Osteocyte (in vitro differentiated cells): ENCODE results near the gene FNDC3B. TPM values are rescaled to one million over a fixed set of nuclear protein-coding genes. Genes with fewer than 3 reads are reported as not detected.

ENCODE experiments used
- DNase-seq: peaks from one replicate; pipeline ENCODE4 v3.0.0; 2021; ENCODE audit warnings: mixed read lengths; ENCODE audit not compliant: unreplicated experiment; ENCODE audit errors: extremely low spot score
- H3K27ac Mint-ChIP-seq: one replicate; pipeline ENCODE4 v1.8.0; 2021; ENCODE audit warnings: mild to moderate bottlenecking, mixed read lengths; ENCODE audit not compliant: unreplicated experiment
- H3K27me3 Mint-ChIP-seq: one replicate; pipeline ENCODE4 v1.8.0; 2021; ENCODE audit warnings: mixed read lengths; ENCODE audit not compliant: unreplicated experiment
- H3K36me3 Mint-ChIP-seq: one replicate; pipeline ENCODE4 v1.8.0; 2021; ENCODE audit warnings: mixed read lengths; ENCODE audit not compliant: unreplicated experiment
- H3K4me1 Mint-ChIP-seq: one replicate; pipeline ENCODE4 v1.8.0; 2021; ENCODE audit warnings: mixed read lengths; ENCODE audit not compliant: unreplicated experiment
- H3K4me3 Mint-ChIP-seq: one replicate; pipeline ENCODE4 v1.8.0; 2021; ENCODE audit warnings: mild to moderate bottlenecking, moderate library complexity, mixed read lengths; ENCODE audit not compliant: unreplicated experiment
- H3K9me3 Mint-ChIP-seq: one replicate; pipeline ENCODE4 v1.8.0; 2021; ENCODE audit warnings: mixed read lengths; ENCODE audit not compliant: unreplicated experiment
- total RNA-seq: library from RNA; stranded (reverse); gene quantifications from 2 replicates; pipeline ENCODE4 v1.2.1, GENCODE V29; 2021
- TF ChIP-seq, protein P1 (sequence below): fragments of 200-600 bp; sonication (generic); IDR thresholded peaks from 2 replicates; pipeline ENCODE4 v1.5.0; 2021; ENCODE audit warnings: antibody characterized with exemption, mild to moderate bottlenecking, moderate library complexity

FNDC3B gene
- total RNA-seq, 1 donor from 2014 or later, result 240 TPM

DNA sequence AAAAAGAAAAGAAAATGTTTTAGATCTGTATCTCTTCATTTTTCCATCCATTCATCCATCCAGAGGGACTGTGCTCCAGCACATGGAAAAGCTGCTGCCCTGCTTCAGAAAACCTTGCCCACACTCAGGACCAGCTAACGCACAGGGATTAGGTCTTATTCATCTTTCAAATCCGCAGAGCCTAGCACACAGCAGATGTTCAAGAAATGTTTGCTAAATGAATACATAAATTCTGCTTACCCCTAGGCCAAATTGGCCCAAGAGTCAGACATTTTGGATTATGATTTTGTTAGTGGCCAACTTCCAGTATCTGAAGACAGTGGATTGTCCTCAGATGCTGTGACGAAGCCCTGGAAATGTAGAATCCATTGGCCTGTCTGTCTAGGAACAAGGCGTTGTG, 337.5 kb downstream of the FNDC3B start:
- no peak for DNase-seq
- Mint-ChIP-seq H3K9me3 (peaks cover 4% of the 10 kb centered on the region), H3K27ac (no peak overlapping the region), H3K27me3 (no peaks in the 10 kb centered on the region), H3K36me3 (peaks cover 79% of the 10 kb centered on the region), H3K4me3 (no peak overlapping the region), H3K4me1 (no peaks in the 10 kb centered on the region)
- TF ChIP-seq, protein P1, sequence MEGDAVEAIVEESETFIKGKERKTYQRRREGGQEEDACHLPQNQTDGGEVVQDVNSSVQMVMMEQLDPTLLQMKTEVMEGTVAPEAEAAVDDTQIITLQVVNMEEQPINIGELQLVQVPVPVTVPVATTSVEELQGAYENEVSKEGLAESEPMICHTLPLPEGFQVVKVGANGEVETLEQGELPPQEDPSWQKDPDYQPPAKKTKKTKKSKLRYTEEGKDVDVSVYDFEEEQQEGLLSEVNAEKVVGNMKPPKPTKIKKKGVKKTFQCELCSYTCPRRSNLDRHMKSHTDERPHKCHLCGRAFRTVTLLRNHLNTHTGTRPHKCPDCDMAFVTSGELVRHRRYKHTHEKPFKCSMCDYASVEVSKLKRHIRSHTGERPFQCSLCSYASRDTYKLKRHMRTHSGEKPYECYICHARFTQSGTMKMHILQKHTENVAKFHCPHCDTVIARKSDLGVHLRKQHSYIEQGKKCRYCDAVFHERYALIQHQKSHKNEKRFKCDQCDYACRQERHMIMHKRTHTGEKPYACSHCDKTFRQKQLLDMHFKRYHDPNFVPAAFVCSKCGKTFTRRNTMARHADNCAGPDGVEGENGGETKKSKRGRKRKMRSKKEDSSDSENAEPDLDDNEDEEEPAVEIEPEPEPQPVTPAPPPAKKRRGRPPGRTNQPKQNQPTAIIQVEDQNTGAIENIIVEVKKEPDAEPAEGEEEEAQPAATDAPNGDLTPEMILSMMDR, result no peak

DNA sequence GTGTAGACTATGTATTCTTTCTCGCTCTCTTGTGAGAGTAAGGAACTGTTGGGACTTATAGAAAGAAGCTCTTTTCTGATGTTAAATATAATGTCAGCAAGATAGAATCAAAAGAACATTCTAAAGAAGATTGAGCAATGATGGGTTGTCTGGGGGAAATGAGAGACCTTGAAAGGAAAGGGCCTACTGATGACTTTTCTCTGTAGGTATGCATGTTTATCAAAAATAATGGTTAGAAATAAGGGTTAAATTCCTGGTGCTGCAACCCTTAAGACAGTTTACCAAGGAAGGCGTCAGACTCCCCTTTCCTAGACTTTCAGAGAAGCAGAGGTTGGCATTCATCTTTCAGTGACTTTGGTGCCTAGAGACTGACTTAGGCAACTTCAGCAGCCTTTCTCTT, 339.1 kb downstream of the FNDC3B start:
- Mint-ChIP-seq H3K4me3 (no peak overlapping the region), H3K9me3 (peaks cover 14% of the 10 kb centered on the region), H3K36me3 (peaks cover 83% of the 10 kb centered on the region), H3K27ac (no peak overlapping the region), H3K27me3 (no peaks in the 10 kb centered on the region), H3K4me1 (no peaks in the 10 kb centered on the region)
- TF ChIP-seq, protein P1, result no peak
- DNase-seq, result no peak

DNA sequence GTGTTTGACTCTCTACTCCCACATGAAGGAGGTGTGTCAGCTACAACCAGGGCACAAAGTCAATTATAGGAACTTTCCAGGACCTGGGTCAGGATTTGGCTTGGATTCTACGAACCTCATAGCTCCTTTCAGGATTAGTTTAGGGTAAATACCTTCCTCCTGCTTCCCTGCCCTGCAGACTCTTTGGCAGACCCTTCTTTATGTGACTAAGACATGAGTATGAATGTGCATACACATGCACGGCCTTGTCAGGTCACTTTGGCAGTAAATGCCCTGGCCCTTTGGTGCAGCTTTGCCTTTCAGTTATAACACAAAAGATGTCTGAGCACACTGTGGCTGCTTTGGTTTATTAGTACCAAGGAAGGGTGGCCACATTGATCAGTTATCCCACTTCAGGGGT, 340.0 kb downstream of the FNDC3B start:
- peaks cover 78% of the 10 kb centered on the region for H3K36me3 Mint-ChIP-seq
- peaks cover 14% of the 10 kb centered on the region for H3K9me3 Mint-ChIP-seq
- H3K4me3 Mint-ChIP-seq, result no peak overlapping the region
- no peaks in the 10 kb centered on the region for H3K27me3 Mint-ChIP-seq
- TF ChIP-seq, protein P1, result no peak
- no peak overlapping the region for H3K27ac Mint-ChIP-seq
- no peak for DNase-seq
- no peaks in the 10 kb centered on the region for H3K4me1 Mint-ChIP-seq

DNA sequence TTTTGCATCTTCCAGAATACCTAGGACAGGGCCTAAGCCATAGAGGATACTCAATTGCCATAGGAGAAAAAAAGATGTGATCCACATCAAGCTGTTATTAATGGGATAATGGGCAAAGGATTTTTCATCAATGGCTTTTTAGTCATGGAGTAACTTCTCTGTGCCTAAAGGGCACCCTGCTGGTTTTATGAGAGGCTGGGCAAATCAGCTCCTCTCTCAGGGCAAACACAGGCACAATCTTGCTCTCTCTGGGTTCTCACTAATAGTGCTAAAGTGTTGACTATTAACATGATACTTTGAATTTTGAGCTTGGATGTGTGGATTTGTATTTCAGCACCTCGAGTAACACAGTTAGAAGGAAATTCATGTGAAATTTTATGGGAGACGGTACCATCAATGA, 341.3 kb downstream of the FNDC3B start:
- Mint-ChIP-seq H3K36me3 (peaks cover 74% of the 10 kb centered on the region), H3K27ac (no peak overlapping the region), H3K4me3 (no peak overlapping the region), H3K9me3 (peaks cover 14% of the 10 kb centered on the region), H3K4me1 (no peaks in the 10 kb centered on the region), H3K27me3 (no peaks in the 10 kb centered on the region)
- no peak for DNase-seq
- TF ChIP-seq, protein P1, result no peak

DNA sequence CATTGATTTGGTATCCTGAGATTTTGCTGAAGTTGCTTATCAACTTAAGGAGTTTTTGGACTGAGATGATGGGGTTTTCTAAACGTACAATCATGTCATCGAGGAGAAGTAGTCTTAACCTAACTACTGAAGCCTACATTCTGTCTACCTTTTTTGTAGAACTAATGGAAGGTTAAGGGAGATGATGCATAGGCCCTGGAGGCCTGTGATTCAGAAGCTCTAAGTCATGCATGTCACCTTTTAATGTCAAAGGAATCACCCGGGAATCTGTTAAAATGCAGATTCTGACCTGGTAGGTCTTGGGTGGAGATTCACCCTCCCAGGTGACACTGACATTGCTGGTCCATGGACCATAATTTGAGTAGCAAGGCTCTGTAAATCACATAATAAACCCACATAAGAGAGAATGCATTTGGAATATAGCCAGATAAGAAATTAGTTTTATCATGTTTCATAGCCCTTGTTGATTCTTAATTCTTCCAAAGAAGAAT, 344.0 kb downstream of the FNDC3B start:
- no peaks in the 10 kb centered on the region for H3K4me1 Mint-ChIP-seq
- peaks cover 49% of the 10 kb centered on the region for H3K36me3 Mint-ChIP-seq
- TF ChIP-seq, protein P1, result no peak
- H3K4me3 Mint-ChIP-seq, result no peak overlapping the region
- DNase-seq, result no peak
- no peak overlapping the region for H3K27ac Mint-ChIP-seq
- no peaks in the 10 kb centered on the region for H3K27me3 Mint-ChIP-seq
- H3K9me3 Mint-ChIP-seq, result peaks cover 14% of the 10 kb centered on the region
